Lower leg skin (tissue), 3 donors: ENCODE results near the gene TENM4.

Source experiments
- CTCF ChIP-seq, 3 donors: fragments of 450-650 bp; IDR thresholded peaks; one replicate each; pipeline ENCODE4 v1.5.1; 2016; ENCODE audit warnings: antibody characterized with exemption in 3 of 3, mild to moderate bottlenecking in 3 of 3, moderate library complexity in 2 of 3
- POLR2A ChIP-seq, 2 donors: fragments of 450-650 bp; IDR thresholded peaks; one replicate each; pipeline ENCODE4 v1.6.1; 2016 to 2017; ENCODE audit warnings: antibody characterized with exemption in 2 of 2, mild to moderate bottlenecking in 1 of 2, moderate library complexity in 1 of 2

GRCh38 chr11:78893996-78894395, 546.8 kb downstream of the TENM4 start:
- TF ChIP-seq CTCF (IDR thresholded peaks at IDR 0.05) (no peak), POLR2A (IDR thresholded peaks at IDR 0.05) (no peak)
